Activated CD4-positive, CD25-positive, alpha-beta regulatory T cell treated with anti-CD3 and anti-CD28 coated beads, Interleukin-2, amount 50 U/mL, for 16 hours (primary cell): Measurements from ENCODE around the gene CYP4Z1.
"Not testable (repeated sequence)": the region's sequence is repeated elsewhere in the genome, so short reads cannot be mapped to it uniquely, and the experiment has no call there.

ENCODE experiments used
- DNase-seq: peaks from one replicate; pipeline ENCODE4 v3.0.0-alpha.2; 2020; ENCODE audit warnings: low read depth, low spot score

CYP4Z1 gene, protein sequence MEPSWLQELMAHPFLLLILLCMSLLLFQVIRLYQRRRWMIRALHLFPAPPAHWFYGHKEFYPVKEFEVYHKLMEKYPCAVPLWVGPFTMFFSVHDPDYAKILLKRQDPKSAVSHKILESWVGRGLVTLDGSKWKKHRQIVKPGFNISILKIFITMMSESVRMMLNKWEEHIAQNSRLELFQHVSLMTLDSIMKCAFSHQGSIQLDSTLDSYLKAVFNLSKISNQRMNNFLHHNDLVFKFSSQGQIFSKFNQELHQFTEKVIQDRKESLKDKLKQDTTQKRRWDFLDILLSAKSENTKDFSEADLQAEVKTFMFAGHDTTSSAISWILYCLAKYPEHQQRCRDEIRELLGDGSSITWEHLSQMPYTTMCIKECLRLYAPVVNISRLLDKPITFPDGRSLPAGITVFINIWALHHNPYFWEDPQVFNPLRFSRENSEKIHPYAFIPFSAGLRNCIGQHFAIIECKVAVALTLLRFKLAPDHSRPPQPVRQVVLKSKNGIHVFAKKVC

DNA sequence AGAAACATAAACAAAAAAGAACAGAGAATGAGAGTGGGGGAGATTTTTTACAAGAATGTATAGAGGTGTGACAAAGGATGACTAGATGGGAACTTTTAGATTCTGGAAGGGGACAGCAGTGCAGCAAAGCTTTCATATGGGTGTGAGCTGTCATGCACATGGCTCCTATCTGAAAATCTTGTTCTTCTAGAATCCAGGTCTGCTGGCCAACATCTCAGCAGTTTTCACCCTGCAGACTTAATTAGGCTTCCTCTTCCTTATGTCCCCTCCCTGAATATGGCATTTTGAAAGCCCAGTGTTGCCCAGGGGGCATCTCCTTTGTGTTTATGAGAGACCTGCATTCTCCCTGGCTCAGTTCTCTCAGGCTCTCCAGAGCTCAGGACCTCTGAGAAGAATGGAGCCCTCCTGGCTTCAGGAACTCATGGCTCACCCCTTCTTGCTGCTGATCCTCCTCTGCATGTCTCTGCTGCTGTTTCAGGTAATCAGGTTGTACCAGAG is at the start of gene CYP4Z1:
CYP4Z1 (plus strand) TSS at position 135 of the 498 bp plus-strand sequence; CDS start at position 395, 260 bp downstream.
- DNase-seq, result no peak

GRCh38 chr1:47021070-47021469 is 46.0 kb upstream of the CYP4Z1 start:
- no peak for DNase-seq

DNA sequence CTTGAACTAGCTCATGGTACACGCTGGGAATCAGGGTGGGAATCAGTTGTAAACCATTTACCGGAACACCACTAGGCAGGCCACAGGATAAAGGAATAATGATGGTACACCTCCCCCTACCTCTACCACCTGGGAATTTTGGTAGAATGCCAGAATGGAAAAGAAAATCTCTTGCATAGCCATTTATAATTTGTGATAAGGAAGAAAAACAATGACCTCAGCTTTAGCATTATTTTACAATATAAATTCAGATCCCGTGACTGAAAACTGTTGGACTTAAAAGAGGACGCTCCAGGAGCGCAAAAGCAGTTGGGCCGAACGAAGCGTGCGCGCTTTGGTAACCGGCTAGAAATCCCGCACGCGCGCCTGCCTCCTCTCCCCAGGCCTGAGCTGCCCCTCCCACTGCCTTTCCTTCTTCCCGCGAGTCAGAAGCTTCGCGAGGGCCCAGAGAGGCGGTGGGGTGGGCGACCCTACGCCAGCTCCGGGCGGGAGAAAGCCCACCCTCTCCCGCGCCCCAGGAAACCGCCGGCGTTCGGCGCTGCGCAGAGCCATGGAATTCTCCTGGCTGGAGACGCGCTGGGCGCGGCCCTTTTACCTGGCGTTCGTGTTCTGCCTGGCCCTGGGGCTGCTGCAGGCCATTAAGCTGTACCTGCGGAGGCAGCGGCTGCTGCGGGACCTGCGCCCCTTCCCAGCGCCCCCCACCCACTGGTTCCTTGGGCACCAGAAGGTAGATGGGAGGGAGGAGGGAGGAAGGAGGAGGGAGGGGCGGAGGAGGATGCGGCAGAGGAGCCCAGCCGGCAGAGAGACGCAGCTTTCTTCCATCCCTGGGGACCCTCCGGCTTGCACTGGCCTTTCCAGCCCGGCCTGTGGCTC is 43.5 kb upstream of the CYP4Z1 start, which contains the start of gene CYP4X1:
CYP4X1 (plus strand) TSS at position 402 of the 873 bp plus-strand sequence; CDS start at position 551, 149 bp downstream.
- DNase-seq, result no peak

GRCh38 chr1:47024141-47024801 is 42.8 kb upstream of the CYP4Z1 start:
- no peak for DNase-seq

- no peak for DNase-seq
These were observed 36.7 kb upstream of the CYP4Z1 start for GRCh38 chr1:47030170-47030805.

GRCh38 chr1:47031059-47031458 is 36.0 kb upstream of the CYP4Z1 start:
- no peak for DNase-seq

GRCh38 chr1:47031585-47031984 is 35.4 kb upstream of the CYP4Z1 start:
- DNase-seq, result no peak

DNA sequence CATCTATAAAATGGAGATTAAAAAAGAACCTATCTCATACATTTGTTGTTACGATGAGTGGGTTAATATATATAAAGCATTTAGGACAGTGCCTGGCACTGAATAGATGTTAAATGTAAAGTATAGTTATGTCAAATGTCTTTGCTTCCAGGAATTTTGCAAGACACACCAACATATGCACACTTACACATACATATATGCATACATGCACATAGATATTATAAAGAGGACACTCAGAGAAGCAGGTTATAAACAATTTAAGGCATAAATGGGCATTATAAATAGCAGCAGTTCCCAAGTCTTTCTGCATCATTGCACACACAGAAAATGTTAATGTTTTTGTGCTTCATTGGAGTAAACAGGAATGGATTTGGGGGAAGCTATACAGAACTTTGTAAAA is 30.3 kb upstream of the CYP4Z1 start:
- no peak for DNase-seq

- no peak for DNase-seq
These were observed 7.7 kb upstream of the CYP4Z1 start for GRCh38 chr1:47059376-47059775.

DNA sequence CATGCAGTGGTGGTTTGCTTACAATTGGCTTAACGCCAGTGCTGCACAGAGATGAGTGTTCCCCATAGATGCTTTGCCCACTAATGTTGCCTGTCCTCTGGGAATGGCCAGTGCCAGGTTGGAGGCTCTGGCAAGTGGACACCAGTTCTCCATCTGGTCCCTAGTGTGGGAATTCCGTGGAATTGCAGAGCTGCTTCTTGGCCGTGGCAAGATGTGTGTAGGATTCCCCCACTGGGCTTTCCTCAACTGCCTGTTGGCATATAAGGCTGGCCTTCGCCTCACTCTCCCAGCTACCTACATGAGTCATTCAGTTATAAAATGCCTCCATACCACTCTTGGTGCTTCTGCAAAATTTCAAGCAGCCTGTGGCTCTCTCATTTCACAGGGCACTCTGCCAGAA is 2.0 kb downstream of the CYP4Z1 start:
- not testable (repeated sequence) for DNase-seq

DNA sequence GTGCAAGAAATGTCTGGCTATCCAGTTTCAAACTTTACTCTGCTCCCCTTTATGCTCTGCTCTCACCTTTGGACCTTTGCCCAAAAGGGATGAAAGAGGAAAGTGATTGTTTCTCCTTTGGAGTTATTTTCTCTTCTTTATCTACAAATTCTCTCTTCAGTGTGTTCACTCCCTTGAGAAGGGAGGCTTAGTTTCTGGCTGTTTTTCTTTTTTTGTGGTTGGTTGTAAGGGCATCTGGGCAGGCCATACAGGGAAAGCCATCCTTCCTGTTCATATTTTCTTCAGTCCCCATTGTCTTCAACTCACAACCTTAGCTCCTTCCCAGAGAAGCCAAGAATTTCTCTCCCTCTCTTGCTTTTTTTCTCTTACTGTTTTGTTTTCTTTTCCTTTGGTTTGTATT is 2.5 kb downstream of the CYP4Z1 start:
- DNase-seq, result not testable (repeated sequence)

DNA sequence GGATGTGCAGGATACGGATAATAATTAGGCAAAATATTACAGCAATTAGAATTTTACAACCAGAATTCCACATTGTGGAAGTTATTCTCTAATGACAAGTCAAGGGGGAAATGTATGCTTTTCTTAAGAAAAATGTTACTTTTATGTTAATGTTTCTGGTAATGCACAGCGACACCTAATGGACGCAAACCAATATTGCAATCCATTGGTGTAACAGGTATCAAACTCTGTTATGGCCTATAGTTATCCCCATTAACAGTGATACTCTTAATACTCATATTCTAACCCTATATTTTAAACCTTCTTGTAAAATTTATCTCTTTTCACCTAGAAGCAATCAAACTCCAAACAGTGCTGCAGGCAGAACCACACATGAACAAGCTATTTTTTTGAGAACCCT is 22.3 kb downstream of the CYP4Z1 start:
- not testable (repeated sequence) for DNase-seq

DNA sequence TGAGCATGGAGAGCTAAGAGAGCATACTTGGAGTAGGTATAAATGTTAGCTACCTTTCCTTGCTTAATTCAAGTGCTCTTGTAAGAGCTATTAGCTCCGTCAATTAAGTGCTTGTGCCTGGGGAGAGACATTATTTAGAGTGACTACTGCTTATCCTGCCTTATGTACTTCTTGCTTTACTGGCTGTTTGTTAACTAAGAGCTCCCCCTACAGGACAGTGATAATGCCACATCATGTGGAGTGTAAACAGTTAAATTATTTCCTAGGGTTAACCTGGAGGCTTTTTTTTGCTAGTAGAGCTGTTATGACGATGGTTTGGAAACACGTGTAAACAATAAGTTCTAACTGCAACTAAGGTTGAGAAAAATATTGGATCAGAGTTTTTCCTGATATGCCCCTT is 24.4 kb downstream of the CYP4Z1 start:
- DNase-seq, result not testable (repeated sequence)

- no peak for DNase-seq
These were observed 37.8 kb downstream of the CYP4Z1 start for GRCh38 chr1:47104816-47105215.

GRCh38 chr1:47106792-47107191 is 39.8 kb downstream of the CYP4Z1 start:
- no peak for DNase-seq

DNA sequence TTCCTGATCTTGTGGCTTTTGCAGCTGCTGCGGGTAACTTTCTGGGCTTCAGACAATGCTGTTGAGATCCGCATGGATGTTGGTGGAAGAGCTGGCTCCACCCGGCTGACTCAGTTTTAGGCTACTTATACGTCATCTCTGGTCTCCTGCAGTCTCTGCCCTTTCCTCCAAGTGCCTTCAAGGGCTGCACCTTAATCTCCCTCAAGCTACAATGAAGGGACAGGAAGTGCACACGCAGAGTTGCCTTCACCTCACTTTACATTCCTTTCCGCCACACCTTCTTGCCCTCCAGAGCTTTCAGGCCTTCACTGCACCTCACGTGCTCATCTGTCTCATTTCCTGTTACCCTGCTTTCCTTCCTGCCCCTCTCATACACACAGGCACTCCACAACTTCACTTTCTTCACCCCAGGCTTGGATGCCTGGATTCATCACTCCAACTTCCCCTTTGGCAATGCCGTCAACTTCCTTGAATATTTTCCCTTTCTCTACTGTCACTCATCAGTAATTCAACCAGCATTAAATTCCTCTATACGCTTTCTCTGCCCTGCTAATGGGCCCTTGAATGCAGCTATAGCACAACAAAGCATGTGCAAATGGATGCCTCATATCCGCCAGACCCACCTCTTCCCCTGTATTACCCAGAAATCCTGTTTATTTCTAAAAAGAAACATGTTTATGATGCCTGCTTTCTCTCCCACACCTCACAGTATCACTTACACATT is 41.0 kb downstream of the CYP4Z1 start:
- not testable (repeated sequence) for DNase-seq

DNA sequence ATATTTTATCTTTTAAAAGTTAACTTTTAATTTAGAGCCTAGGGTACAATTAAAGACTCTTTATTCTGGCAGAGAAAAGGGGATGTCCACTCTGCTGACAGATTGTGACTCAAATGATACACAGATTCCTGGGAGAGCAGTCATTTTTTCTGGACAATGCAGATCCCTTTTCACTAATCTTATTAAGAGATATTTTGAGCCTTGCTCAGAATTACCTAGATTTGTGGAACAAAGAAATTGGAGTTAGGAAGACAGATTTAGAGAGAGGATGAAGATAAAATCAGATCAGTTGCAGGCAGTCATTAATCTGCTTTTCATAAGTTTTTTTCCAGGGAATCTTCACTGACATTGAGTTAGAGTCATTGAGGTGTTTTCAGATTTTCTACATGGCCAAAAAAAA is 42.5 kb downstream of the CYP4Z1 start:
- not testable (repeated sequence) for DNase-seq

DNA sequence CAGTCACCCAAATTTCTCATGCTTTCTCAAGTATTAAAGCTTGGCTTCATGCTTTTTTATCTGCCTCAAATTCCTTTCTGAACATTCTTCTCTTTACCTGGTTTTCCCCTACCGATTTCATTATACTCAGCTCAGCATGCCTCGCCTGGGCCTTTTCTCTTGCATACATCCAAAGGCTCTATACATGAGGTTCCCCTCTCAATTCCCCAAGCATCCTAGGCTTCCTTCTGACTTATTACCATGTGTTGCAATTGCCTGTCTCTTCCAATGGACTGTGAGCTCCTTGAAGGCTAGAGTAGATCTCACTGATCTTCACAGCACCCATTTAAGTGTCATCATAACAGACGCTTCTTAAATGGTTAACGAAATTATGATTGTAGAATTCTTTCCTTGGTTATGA is 46.1 kb downstream of the CYP4Z1 start:
- DNase-seq, result no peak

- DNase-seq, result not testable (repeated sequence)
These were observed 54.0 kb downstream of the CYP4Z1 start for GRCh38 chr1:47121039-47121438.

- not testable (repeated sequence) for DNase-seq
These were observed 57.8 kb downstream of the CYP4Z1 start for GRCh38 chr1:47124834-47125233.
